ENCODE data around the gene PI4K2A.

GRCh38 chr10:97701438-97702069, 61.1 kb downstream of the PI4K2A start:
- TF ChIP-seq POLR2A (IDR thresholded peaks at IDR 0.05; ENCODE audit: low read depth, low read length) = no peak
- TF ChIP-seq TAF1 (IDR thresholded peaks at IDR 0.05; ENCODE audit: borderline replicate concordance, low read depth, low read length) = no peak
- TF ChIP-seq POLR2AphosphoS5 (IDR thresholded peaks at IDR 0.05; ENCODE audit: low read depth, low read length) = no peak
